DND-41 (cell line): Measurements from ENCODE around the gene ANKRD18A.
"Not testable (repeated sequence)": the region's sequence is repeated elsewhere in the genome, so short reads cannot be mapped to it uniquely, and the experiment has no call there.

Source experiments
- EZH2 ChIP-seq: IDR thresholded peaks from 3 replicates; pipeline ENCODE4 v1.6.1; 2012; ENCODE audit warnings: borderline replicate concordance, low read depth, mild to moderate bottlenecking, moderate library complexity, low read length, inconsistent platforms; ENCODE audit not compliant: severe bottlenecking
- TF ChIP-seq, protein P1 (sequence below): IDR thresholded peaks from 2 replicates; pipeline ENCODE4 v1.5.1; 2012; ENCODE audit warnings: borderline replicate concordance, low read length, moderate library complexity, mild to moderate bottlenecking; ENCODE audit not compliant: poor library complexity, severe bottlenecking; ENCODE audit errors: extremely low read depth

DNA sequence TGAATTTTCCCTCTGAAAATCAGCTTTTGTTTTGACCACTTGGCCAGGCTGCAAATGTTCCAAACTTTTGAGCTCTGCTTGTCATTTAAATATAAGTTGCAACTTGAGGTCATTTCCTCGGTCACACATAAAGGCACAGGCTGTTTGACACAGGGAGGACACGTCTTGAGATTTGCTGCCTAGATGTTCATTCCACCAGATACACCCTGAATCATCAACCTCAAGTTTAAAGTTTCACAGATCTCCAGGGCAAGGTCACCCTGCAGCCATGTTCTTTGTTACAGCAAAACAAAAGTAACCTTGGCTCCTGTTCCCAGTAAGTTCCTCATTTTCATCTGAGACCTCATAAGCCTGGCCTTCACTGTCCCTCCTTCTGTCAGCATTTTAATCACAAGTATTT lies 59.3 kb downstream of the ANKRD18A start:
- TF ChIP-seq, protein P1, sequence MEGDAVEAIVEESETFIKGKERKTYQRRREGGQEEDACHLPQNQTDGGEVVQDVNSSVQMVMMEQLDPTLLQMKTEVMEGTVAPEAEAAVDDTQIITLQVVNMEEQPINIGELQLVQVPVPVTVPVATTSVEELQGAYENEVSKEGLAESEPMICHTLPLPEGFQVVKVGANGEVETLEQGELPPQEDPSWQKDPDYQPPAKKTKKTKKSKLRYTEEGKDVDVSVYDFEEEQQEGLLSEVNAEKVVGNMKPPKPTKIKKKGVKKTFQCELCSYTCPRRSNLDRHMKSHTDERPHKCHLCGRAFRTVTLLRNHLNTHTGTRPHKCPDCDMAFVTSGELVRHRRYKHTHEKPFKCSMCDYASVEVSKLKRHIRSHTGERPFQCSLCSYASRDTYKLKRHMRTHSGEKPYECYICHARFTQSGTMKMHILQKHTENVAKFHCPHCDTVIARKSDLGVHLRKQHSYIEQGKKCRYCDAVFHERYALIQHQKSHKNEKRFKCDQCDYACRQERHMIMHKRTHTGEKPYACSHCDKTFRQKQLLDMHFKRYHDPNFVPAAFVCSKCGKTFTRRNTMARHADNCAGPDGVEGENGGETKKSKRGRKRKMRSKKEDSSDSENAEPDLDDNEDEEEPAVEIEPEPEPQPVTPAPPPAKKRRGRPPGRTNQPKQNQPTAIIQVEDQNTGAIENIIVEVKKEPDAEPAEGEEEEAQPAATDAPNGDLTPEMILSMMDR = not testable (repeated sequence)
- TF ChIP-seq EZH2 = not testable (repeated sequence)
